ENCODE data around the gene PSTPIP1.

The PSTPIP1 gene

DNA sequence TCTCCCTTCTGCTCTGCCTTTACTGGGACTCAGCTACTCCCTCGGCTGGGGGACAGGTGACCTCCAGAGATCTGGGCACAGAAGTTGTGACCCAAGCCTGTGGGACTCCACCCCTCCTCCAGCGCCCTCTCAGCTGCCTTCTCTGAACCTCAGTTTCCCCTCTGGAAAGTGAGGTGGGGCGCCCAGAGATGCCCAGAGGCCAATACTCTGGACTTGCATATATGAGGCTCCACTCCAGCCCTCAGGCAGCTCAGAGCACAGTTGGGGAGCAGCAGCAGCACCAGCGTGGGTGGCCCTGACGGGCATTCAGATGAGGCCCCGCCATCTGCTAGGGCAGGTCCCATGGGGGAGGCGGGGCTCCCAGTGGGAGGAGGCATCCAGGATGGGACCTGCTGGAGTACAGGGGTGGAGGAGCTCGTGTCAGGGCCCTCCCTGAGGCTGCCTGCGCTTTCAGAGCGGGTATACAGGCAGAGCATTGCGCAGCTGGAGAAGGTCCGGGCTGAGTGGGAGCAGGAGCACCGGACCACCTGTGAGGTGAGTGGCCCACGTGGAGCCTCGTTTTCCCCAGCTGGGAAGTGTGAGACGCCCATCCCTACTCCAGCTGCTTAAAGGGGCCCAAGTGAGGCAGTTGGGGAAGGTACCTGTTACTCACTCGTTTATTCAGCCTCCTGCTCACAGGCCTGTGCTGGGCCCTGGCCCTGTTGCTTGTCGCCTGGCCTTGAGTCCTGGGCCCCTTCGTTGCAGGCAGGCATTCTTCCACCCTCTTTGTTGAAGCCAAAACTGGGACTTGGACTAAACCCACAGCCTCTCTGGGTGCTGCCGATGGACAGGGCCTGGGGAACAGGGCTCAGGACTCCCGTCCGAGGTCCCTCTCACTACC is 35.4 kb downstream of the PSTPIP1 start:
- DNase-seq (ENCODE audit: low read depth in 2 of 2), result no peak

DNA sequence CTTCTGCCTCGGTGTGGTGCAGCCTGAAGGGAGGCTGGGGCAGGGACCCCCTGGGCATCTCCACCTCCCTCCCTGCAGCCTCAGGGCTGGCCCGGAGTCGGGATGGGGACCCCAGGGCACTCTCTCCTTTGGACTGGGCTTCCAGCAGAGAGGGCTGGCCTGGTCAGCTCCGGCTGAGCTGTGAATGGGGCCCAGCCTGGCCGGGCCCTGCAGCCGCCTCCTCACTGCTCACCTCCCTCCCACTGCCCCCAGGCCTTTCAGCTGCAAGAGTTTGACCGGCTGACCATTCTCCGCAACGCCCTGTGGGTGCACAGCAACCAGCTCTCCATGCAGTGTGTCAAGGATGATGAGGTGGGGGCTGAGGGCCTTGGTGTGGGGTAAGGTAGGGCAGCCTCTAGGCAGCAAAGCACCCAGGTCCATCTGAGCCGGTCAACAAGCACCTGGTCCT is 36.0 kb downstream of the PSTPIP1 start:
- DNase-seq (ENCODE audit: low read depth in 2 of 2), result no peak

DNA sequence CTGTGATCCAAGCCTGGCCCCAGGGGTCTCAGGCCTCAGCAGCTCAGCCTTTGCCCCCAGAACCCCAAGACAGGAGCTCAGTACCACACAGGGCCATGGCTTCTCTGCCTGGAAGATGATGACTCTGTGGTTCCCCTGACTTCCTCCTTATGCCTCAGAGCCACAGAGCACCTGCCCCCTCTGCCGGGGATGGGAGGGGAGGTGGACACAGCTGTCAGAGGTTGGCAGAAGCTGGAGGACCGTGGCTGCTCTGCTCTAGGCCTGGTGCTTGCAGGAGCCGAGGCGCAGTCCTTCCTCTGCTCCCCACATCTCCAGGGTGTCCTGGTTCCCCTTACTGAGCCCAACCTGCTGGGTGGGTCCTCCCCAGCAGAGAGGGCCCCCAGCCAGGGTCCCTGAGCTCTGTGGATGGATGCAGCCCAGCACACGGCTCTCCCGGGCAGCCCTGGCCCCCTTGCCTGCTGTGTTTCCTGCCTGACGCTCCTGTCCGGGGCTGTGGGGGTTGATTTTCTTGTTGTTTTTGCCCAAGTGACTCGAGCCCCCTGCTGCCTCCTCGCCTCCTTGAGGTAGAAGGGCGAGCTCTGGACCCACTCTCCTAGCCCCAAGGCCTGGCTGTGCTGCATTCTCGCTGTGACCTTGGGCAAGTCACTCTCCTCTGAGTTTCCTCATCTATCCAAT is 36.6 kb downstream of the PSTPIP1 start:
- DNase-seq (ENCODE audit: low read depth in 2 of 2), result no peak

DNA sequence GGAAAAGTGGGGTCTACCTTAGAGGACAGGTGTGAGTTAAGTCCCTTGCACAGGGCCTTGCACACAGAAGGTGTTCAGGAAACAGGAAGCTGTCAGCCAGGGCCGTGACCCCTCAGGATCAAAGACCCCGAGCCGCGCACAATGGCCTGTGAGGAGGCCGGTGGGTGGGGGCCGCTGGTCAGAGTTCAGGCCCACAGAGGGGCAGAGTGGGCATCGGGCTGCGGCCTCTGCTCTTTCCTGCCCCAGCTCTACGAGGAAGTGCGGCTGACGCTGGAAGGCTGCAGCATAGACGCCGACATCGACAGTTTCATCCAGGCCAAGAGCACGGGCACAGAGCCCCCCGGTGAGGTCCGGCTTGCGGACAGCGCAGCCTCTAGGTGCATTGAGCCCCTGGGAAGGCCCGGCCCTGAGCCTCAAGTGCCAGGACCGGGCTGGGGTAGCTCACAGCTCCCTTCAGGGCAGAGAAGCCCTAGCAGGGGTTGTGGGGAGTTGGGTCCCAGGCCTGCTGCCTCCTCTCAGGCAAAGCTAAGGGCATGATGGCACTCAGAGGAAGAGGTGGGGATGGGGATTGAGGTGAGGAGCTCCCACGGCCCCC is 37.2 kb downstream of the PSTPIP1 start:
- DNase-seq (ENCODE audit: low read depth in 2 of 2), result no peak

- no peak for DNase-seq (ENCODE audit: low read depth in 2 of 2)
These were observed 37.9 kb downstream of the PSTPIP1 start for GRCh38 chr15:77032647-77033416.

DNA sequence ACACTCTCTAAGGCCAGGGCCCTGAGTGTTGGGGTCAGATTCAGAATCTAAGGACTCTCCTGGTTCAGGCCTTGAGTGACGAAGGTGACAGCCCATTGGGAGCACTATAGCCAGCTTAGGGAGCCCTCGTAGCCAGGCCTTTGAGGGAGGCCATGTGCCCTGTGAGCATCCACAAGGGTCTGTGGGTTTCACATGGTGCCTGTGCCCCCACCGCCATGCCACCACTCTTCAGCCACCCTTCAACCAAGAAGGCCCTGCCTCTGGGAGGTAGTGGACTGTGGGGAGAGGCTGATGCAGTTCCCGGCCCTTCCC is 38.4 kb downstream of the PSTPIP1 start:
- no peak for DNase-seq (ENCODE audit: low read depth in 2 of 2)

GRCh38 chr15:77033729-77034671 is 39.1 kb downstream of the PSTPIP1 start:
- DNase-seq (ENCODE audit: low read depth in 2 of 2), result no peak

DNA sequence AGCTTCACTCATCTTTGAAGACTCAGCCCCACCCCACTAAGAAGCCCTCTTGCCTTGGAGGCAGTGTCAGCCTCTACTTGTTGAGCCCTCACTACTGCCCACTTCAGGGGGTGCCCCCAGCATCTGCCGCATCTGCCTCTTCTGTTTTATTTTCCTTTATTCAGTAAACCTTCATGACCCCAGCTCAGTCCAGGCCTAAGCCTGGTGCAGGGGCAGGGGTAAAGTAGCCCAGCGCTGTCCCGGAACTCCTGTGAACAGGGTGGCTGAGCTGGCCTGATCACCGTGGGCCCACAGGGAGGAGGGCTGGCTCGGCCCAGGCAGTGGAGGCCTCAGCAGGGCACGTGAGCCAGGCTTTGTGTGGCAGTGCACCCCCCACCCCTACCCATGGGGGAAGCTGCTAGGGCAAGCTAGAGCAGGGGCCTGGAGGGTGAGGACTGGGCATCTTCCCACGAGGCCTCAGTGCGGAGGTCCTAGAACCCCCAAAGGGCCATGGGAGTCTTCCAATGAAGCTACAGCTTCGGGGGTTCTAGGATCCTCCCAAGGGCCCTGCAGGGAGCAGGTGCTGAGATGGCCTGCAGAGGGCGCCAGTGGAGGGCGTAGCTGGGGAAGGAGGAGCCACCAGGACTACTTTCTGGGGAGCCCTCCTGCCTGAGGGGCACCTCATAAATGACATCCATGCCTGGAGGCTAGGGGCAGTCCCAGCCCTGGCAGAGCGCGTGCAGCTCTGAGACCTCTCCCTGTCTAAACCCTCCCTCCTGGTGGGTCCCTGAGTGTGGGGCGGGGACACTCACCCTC is 40.0 kb downstream of the PSTPIP1 start:
- peak in 1 of 2 donors; percentile 47 for DNase-seq (ENCODE audit: low read depth in 2 of 2)

GRCh38 chr15:77035584-77035983 is 40.7 kb downstream of the PSTPIP1 start:
- DNase-seq (ENCODE audit: low read depth in 2 of 2), result no peak

- no peak for DNase-seq (ENCODE audit: low read depth in 2 of 2)
These were observed 41.1 kb downstream of the PSTPIP1 start for GRCh38 chr15:77035999-77036471.

GRCh38 chr15:77036537-77037387 is 41.8 kb downstream of the PSTPIP1 start:
- DNase-seq (ENCODE audit: low read depth in 2 of 2), result no peak

GRCh38 chr15:77037388-77038209 is 42.7 kb downstream of the PSTPIP1 start:
- no peak for DNase-seq (ENCODE audit: low read depth in 2 of 2)

DNA sequence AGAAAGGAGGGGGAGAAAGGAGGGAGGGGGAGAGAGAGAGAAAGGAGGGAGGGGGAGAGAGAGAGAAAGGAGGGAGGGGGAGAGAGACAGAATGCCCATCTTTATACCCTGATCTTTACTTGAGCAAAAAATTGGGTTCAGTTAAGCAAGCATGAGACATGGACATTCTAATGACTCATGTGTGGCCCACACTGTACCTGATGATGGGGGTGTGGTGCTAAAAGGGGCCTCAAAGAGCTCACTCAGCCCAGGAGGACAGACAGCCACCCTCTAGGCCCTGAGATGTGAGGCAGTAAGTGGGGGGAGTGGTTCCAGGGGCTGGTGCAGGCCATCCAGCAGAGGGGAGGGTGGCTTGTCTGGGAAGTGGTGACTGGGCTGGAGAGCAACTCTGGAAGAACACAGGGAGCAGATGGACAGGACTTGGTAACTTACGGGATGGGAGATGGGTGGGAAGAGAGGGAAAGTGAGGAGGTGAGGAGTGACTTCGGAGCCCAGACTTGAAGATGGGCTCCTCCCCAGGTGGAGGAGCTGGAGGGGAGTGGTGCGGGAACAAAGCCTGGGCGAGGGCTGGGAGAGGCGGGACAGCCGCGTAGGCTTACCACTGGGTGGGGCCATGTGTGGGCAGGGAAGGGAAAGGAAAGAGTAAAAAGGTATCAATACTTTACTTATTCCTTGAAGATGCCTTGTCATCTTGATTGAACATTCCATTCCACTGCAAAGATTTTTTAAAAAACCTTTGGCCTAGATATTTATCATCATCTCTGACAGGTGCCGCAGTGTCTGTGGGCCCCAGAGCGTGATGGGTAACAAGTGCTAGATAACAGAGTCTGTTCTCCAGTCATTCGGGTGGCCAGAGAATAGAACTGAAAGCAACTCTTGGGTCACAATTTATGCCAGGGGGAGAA is 43.6 kb downstream of the PSTPIP1 start:
- DNase-seq (ENCODE audit: low read depth in 2 of 2), result no peak

- DNase-seq (ENCODE audit: low read depth in 2 of 2), result no peak
These were observed 44.2 kb downstream of the PSTPIP1 start for GRCh38 chr15:77039217-77039533.

GRCh38 chr15:77039848-77040247 is 44.9 kb downstream of the PSTPIP1 start:
- no peak for DNase-seq (ENCODE audit: low read depth in 2 of 2)

- no peak for DNase-seq (ENCODE audit: low read depth in 2 of 2)
These were observed 45.7 kb downstream of the PSTPIP1 start for GRCh38 chr15:77040673-77041072.

- no peak for DNase-seq (ENCODE audit: low read depth in 2 of 2)
These were observed 47.5 kb downstream of the PSTPIP1 start for GRCh38 chr15:77042245-77042919.
